ENCODE measurements around the gene NHLRC1. TPM values are rescaled to one million over a fixed set of nuclear protein-coding genes. Genes with fewer than 3 reads are reported as not detected.

NHLRC1 gene
- total RNA-seq, 1 experiment from 2014 or later: 1.6 TPM

DNA sequence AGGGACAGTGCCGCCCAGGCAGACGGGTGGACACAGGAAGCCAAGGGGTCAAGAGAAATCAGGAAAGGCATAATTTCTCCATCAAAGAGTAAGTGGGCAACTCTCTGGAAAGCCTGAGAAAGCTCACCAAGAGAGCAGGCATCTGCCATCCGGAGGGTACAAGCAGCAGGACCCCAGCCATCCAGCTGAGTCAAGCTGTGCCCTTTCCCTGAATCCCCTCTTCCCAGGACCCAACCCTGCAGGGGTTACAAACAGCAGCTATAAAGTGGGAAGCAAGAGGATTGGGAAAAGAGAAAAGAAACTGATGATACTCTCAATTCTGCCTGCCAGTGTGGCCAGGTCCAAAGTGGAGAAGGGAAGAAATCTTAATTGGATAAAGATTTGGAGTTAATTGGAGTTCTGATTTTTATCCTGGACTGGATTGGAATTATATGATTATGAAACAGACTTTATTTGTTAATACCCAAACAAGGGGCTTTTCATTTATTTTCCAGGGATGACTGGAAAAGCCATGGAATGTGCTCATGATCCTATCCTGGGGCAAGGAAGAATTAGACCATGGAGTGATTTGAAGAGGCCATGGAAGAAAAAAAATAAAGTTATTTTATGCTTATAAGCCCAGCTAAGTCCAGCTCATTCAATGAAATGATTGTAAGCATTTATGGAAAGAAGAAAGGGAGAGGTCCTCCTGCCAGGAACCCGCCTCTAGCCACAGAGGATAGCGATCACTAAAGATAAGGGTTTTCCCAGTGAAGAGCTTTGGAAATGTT is 34.9 kb downstream of the NHLRC1 start:
- DNase-seq (ENCODE audit: low spot score): no peak

GRCh38 chr6:18081025-18081668 is 41.3 kb downstream of the NHLRC1 start:
- DNase-seq (ENCODE audit: low spot score): no peak

DNA sequence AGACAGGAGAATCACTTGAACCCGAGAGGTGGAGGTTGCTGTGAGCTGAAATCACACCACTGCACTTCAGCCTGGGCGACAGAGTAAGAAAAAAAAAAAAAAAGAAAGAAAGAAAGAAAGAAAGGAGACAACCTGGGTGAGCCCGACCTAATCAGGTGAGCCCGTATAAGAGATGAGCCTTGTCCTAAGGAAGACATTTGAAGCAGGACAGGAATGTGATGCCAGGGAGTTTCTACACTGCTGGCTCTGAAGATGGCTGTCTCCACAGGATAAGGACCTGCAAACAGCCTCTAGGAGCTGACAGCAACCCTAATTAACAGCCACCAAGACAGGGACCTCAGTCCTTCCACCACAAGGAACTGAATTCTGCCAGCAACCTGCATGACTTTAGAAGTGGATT is 41.9 kb downstream of the NHLRC1 start:
- no peak for DNase-seq (ENCODE audit: low spot score)

DNA sequence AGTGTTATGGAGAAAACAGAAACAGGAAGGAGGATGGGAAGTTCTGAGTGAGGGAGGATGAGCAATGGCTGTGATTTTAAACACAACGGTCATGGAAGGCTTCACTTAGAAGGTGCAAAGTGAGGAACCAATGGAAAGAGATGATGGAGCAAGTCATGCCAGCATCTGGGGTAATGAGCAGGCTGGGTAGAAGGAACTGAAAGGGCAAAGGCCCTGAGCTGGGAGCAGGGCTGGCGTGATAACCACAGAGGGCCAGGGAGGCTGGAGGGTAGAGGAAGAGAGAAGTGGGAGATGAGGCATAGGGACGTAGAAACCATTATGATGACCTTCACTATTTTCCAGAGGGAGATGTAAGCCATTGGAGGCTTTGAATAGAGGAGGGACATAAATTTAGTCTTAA is 43.6 kb downstream of the NHLRC1 start:
- no peak for DNase-seq (ENCODE audit: low spot score)

DNA sequence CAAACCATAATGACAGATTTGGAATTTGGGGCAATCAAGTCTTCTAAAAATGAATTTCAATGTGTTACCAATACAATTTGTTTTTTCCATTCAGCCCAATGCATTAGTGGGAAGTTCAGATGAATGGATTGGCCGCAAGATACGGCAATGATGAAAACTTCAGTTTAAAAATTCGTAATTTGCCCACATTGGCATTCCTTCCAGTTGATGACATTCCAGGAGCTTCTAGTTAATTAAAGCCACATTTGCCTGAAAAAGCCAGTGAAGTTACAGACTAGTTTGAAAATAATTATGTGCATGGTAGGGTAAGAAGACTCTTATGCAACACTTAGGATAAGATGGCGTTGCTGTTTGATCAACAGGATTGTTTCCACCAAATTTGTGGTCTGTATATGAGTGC is 46.2 kb downstream of the NHLRC1 start:
- no peak for DNase-seq (ENCODE audit: low spot score)

- no peak for DNase-seq (ENCODE audit: low spot score)
These were observed 49.6 kb downstream of the NHLRC1 start for GRCh38 chr6:18072841-18073240.

DNA sequence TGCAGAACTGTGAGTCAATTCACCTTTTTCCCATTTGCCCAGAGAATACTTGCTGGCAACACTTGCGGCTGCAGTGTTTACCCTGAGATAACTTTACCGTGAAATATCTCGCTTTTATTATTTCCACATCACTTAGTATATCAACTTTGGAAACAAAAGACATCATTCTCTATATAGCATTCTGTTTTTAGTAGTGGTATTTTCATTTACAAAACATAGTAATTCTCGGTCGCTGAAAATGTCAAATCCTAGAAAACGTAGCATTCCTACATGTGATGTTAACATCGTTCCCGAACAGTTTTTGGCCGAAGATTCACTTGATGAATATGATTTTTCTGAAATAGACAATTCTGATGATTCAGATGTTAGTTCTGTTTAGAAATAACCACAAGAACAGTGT is 52.0 kb downstream of the NHLRC1 start:
- DNase-seq (ENCODE audit: low spot score): no peak

Other genes starting within 250 kb of the NHLRC1 start
- gene KIF13A, start 135.0 kb downstream of the NHLRC1 start, total RNA-seq (2014; rRNA removed; shearing (Covaris generic)): 20.4 and 24.4 TPM in 2 replicates
- 7.1 and 7.4 TPM in 2 replicates for gene TPMT, start 32.4 kb upstream of the NHLRC1 start, total RNA-seq (2014; rRNA removed; shearing (Covaris generic))
- gene KDM1B, start 32.7 kb upstream of the NHLRC1 start, total RNA-seq (2014; rRNA removed; shearing (Covaris generic)): 12.0 and 19.7 TPM in 2 replicates
- 139 and 141 TPM in 2 replicates for gene DEK, start 141.9 kb upstream of the NHLRC1 start, total RNA-seq (2014; rRNA removed; shearing (Covaris generic))

All from HT-29 (cell line).